Suprapubic skin (tissue), 4 donors: ENCODE data around the gene CLNK. TPM values are rescaled to one million over a fixed set of nuclear protein-coding genes. Genes with fewer than 3 reads are reported as not detected.

Experiments
- DNase-seq, 2 donors: peaks; one replicate each; pipeline ENCODE4 v3.0.0-alpha.2; 2019; ENCODE audit warnings: low spot score in 2 of 2
- H3K27ac ChIP-seq: fragments of 200-600 bp; sonication (generic); one replicate; pipeline ENCODE4 v1.5.1; 2019
- H3K27me3 ChIP-seq: fragments of 200-600 bp; sonication (generic); one replicate; pipeline ENCODE4 v1.5.1; 2019
- H3K36me3 ChIP-seq: fragments of 200-600 bp; sonication (generic); one replicate; pipeline ENCODE4 v1.5.1; 2019
- H3K4me1 ChIP-seq: fragments of 200-600 bp; sonication (generic); one replicate; pipeline ENCODE4 v1.5.1; 2019
- H3K4me3 ChIP-seq: fragments of 200-600 bp; sonication (generic); one replicate; pipeline ENCODE4 v1.5.1; 2019; ENCODE audit warnings: mild to moderate bottlenecking
- H3K9me3 ChIP-seq: fragments of 200-600 bp; sonication (generic); one replicate; pipeline ENCODE4 v1.5.1; 2019
- EP300 ChIP-seq: sonication (generic); formaldehyde crosslinking; IDR thresholded peaks from one replicate; pipeline ENCODE4 v1.6.1; 2017; ENCODE audit warnings: antibody characterized with exemption
- POLR2A ChIP-seq, 2 donors: fragments of 450-650 bp; IDR thresholded peaks; one replicate each; pipeline ENCODE4 v1.6.1; 2017; ENCODE audit warnings: antibody characterized with exemption in 2 of 2, mild to moderate bottlenecking in 2 of 2, moderate library complexity in 2 of 2
- POLR2AphosphoS5 ChIP-seq, 3 donors: sonication (generic); formaldehyde crosslinking; IDR thresholded peaks; one replicate each; pipeline ENCODE4 v1.6.1; 2017; ENCODE audit warnings: antibody characterized with exemption in 3 of 3
- WGBS: methylation state at CpG from one replicate; pipeline ENCODE4 v1.1.5; 2018; 5-methylcytosine and 5-hydroxymethylcytosine counted together
- total RNA-seq, 4 donors: library from RNA; depleted of rRNA; stranded (reverse); fragments of >200 nt; gene quantifications; one replicate each; pipeline ENCODE4 v1.1.0, GENCODE V29; 2016
- TF ChIP-seq, protein P1 (sequence below), 2 donors: fragments of 200-600 bp in 1 of 2; fragments of 450-650 bp in 1 of 2; sonication (generic) in 1 of 2; IDR thresholded peaks; one replicate each; pipeline ENCODE4 v1.5.1; 2016 to 2019; ENCODE audit warnings: antibody characterized with exemption in 2 of 2, mild to moderate bottlenecking in 1 of 2, moderate library complexity in 1 of 2

The CLNK gene
- total RNA-seq, 4 donors from 2014 or later = 0.11 to 0.64 (median 0.52) TPM; not detected in 1

DNA sequence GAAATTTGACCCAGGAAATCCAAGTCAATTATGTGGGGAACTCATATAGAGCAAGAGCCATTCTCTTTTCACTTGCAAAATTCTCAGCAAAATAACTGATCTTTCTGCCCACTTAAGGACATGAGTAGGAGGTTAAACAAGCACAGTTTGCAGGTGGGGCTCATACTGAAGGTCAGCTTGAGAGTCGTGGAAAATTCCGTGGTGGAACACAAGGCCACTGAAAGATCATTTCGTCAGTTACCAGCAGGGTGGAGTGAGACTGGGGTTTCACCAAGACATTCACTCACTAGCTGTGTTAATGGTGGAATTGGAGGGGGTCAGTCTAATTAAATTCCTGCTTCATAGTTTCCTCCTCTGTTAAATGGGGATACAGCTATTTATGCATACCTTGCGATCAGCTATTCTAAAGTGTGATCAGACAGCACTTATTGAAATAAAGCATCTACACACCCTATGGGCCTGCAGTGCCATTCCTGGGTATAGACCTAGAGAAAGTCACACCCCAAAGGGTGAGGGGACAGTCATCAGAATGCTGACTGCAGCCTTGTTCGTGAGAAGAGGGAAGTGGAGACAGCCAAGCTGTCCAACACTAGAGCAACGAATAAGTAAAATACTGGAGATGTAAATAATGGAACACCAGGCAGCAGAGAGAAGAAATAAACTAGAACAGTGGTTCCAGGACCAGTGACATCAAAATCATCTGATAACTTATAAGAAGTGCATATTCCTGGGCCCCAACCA, 42.7 kb upstream of the CLNK start:
- Histone ChIP-seq H3K4me1 (no peaks in the 10 kb centered on the region), H3K36me3 (no peaks in the 10 kb centered on the region), H3K27me3 (no peaks in the 10 kb centered on the region), H3K9me3 (no peaks in the 10 kb centered on the region), H3K27ac (no peak overlapping the region), H3K4me3 (no peak overlapping the region)
- DNase-seq = no peak
- 67% methylated on average over 6 of the region's 6 CpGs for WGBS
- TF ChIP-seq POLR2A (IDR thresholded peaks at IDR 0.05) (no peak), EP300 (no peak), POLR2AphosphoS5 (IDR thresholded peaks at IDR 0.05) (no peak)
- TF ChIP-seq, protein P1, sequence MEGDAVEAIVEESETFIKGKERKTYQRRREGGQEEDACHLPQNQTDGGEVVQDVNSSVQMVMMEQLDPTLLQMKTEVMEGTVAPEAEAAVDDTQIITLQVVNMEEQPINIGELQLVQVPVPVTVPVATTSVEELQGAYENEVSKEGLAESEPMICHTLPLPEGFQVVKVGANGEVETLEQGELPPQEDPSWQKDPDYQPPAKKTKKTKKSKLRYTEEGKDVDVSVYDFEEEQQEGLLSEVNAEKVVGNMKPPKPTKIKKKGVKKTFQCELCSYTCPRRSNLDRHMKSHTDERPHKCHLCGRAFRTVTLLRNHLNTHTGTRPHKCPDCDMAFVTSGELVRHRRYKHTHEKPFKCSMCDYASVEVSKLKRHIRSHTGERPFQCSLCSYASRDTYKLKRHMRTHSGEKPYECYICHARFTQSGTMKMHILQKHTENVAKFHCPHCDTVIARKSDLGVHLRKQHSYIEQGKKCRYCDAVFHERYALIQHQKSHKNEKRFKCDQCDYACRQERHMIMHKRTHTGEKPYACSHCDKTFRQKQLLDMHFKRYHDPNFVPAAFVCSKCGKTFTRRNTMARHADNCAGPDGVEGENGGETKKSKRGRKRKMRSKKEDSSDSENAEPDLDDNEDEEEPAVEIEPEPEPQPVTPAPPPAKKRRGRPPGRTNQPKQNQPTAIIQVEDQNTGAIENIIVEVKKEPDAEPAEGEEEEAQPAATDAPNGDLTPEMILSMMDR (IDR thresholded peaks at IDR 0.05) = no peak

DNA sequence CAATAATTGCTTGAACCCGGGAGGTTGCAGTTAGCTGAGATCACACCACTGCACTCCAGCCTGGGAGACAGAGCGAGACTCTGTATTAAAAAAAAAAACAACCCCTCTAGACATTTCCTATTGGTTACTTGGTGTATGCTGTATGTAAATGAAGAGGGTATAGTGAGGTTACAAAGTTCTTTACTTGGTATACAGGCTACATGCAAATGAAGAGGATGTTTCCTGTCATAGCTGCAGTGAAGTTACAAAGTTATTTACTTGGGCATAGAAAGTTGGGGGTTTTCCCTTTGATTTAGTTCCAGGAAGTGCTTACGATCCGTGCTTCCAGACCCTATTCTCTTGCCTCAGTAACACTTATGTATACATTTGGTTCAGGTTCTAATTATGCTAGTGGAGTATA, 38.4 kb upstream of the CLNK start:
- H3K27me3 ChIP-seq = no peaks in the 10 kb centered on the region
- no peak overlapping the region for H3K4me3 ChIP-seq
- 46% methylated on average over 4 of the region's 4 CpGs for whole genome bisulfite sequencing
- H3K27ac ChIP-seq = no peak overlapping the region
- no peaks in the 10 kb centered on the region for H3K36me3 ChIP-seq
- DNase-seq = no peak
- no peaks in the 10 kb centered on the region for H3K9me3 ChIP-seq
- no peaks in the 10 kb centered on the region for H3K4me1 ChIP-seq
- no peak for TF ChIP-seq EP300
- no peak for TF ChIP-seq POLR2A (IDR thresholded peaks at IDR 0.05)
- TF ChIP-seq POLR2AphosphoS5 (IDR thresholded peaks at IDR 0.05) = no peak
- TF ChIP-seq, protein P1 (IDR thresholded peaks at IDR 0.05) = no peak

- H3K27ac ChIP-seq = no peak overlapping the region
- H3K9me3 ChIP-seq = no peaks in the 10 kb centered on the region
- H3K4me1 ChIP-seq = no peaks in the 10 kb centered on the region
- DNase-seq = no peak
- no peaks in the 10 kb centered on the region for H3K36me3 ChIP-seq
- WGBS = 97% methylated on average over 4 of the region's 4 CpGs
- no peak overlapping the region for H3K4me3 ChIP-seq
- no peak for TF ChIP-seq POLR2AphosphoS5 (IDR thresholded peaks at IDR 0.05)
- TF ChIP-seq, protein P1 (IDR thresholded peaks at IDR 0.05) = no peak
- no peak for TF ChIP-seq EP300
- no peak for TF ChIP-seq POLR2A (IDR thresholded peaks at IDR 0.05)
- no peaks in the 10 kb centered on the region for H3K27me3 ChIP-seq
These were observed 37.0 kb upstream of the CLNK start for GRCh38 chr4:10721616-10722015.

- Histone ChIP-seq H3K27me3 (no peaks in the 10 kb centered on the region), H3K36me3 (no peaks in the 10 kb centered on the region), H3K4me1 (no peaks in the 10 kb centered on the region), H3K4me3 (no peak overlapping the region), H3K9me3 (peaks cover 4% of the 10 kb centered on the region), H3K27ac (no peak overlapping the region)
- 82% methylated on average over 2 of the region's 2 CpGs for WGBS
- TF ChIP-seq, protein P1 (IDR thresholded peaks at IDR 0.05) = no peak
- DNase-seq = no peak
These were observed 31.6 kb upstream of the CLNK start for GRCh38 chr4:10716163-10716562.

DNA sequence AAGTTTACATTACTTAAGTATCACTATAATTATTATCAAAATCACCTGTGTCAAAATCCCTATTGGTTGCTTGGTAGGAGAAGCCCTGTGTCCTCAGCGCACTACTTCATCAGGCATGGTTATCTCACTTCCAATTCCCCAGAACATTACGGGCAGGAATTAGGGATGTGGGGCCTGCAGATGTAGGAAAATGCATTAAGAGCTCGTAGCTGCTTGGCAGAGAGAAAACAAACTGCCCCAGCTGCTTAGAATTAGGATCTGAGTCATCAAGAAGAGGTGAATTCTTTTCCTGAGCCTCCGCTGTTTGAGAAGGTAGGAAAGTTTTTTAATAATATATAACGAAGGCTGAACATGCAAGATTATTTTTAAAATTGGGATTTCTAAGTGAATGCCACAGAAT, 31.1 kb upstream of the CLNK start:
- no peak for DNase-seq
- Histone ChIP-seq H3K9me3 (peaks cover 4% of the 10 kb centered on the region), H3K36me3 (no peaks in the 10 kb centered on the region), H3K27ac (no peak overlapping the region), H3K4me3 (no peak overlapping the region), H3K4me1 (no peaks in the 10 kb centered on the region), H3K27me3 (no peaks in the 10 kb centered on the region)
- no peak for TF ChIP-seq POLR2A (IDR thresholded peaks at IDR 0.05)
- 31% methylated on average over 5 of the region's 5 CpGs for WGBS

DNA sequence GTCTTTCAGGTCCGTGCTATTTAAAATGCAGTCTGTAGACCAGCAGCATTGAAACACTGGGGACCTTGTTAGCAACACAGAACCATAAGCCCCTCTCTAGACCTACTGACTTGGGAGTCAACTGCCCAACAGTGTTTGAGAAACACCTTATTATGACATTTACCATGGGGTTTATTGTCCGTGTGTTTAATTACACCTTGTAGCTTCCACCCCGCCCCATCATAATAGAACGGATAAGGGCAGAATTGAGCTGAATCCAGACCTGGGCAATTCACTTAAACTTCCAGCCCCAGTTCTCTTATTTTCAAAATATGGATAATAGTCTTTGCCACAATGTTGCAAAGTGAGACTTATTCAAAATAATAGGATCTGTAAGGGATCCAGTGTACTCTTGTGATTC, 30.6 kb upstream of the CLNK start:
- no peaks in the 10 kb centered on the region for H3K27me3 ChIP-seq
- H3K4me3 ChIP-seq = no peak overlapping the region
- WGBS = 61% methylated on average over 4 of the region's 4 CpGs
- no peaks in the 10 kb centered on the region for H3K4me1 ChIP-seq
- peaks cover 4% of the 10 kb centered on the region for H3K9me3 ChIP-seq
- no peak for TF ChIP-seq POLR2A (IDR thresholded peaks at IDR 0.05)
- TF ChIP-seq EP300 = no peak
- no peak overlapping the region for H3K27ac ChIP-seq
- H3K36me3 ChIP-seq = no peaks in the 10 kb centered on the region
- DNase-seq = no peak
